HEK293 (cell line): ENCODE results near the gene MYBPC3.

Experiments used
- CTCF ChIA-PET: fragments of 350-600 bp; formaldehyde crosslinking; extraction: SDS; loops from one replicate; lab custom pipeline; 2021; ENCODE audit warnings: antibody characterized with exemption; lab: Yijun Ruan, JAX
- POLR2A ChIA-PET: fragments of 300-600 bp; formaldehyde crosslinking; extraction: SDS; loops from one replicate; lab custom pipeline; 2020; ENCODE audit warnings: antibody characterized with exemption, inconsistent platforms; lab: Yijun Ruan, JAX
- H3K27ac ChIP-seq: fragments of 200-500 bp; sonication (Bioruptor generic); 2 replicates; pipeline ENCODE4 v1.5.1; 2014; ENCODE audit warnings: low read depth, low read length, control low read depth, inconsistent platforms; ENCODE audit errors: extremely low read depth
- H3K36me3 ChIP-seq, 2 experiments: fragments of 200-500 bp in 1 of 2; sonication (Bioruptor generic) in 1 of 2; 1 replicate in 1 of 2; 2 replicates in 1 of 2; pipeline ENCODE4 v1.5.1; 2014 to 2017; ENCODE audit warnings: inconsistent platforms in 2 of 2, low read length in 2 of 2; ENCODE audit not compliant: control insufficient read depth in 2 of 2, insufficient read depth in 1 of 2
- H3K4me1 ChIP-seq: fragments of 200-500 bp; sonication (Bioruptor generic); 2 replicates; pipeline ENCODE4 v1.5.1; 2014; ENCODE audit warnings: mild to moderate bottlenecking, low read length, inconsistent platforms; ENCODE audit not compliant: control insufficient read depth, insufficient read depth
- H3K4me3 ChIP-seq: 2 replicates; pipeline ENCODE4 v1.5.1; 2011; ENCODE audit warnings: low read depth, mild to moderate bottlenecking, control low read depth, low read length, moderate library complexity
- H3K9me3 ChIP-seq: fragments of 200-500 bp; sonication (Bioruptor generic); 2 replicates; pipeline ENCODE4 v1.5.1; 2014; ENCODE audit warnings: low read depth, low read length, inconsistent platforms; ENCODE audit not compliant: control insufficient read depth, insufficient read depth
- GLIS1 ChIP-seq: fragments of 450-650 bp; formaldehyde crosslinking; IDR thresholded peaks from 2 replicates; pipeline ENCODE4 v1.5.1; 2016; ENCODE audit warnings: missing biosample characterization, missing genetic modification characterization
- RBAK ChIP-seq: fragments of 450-650 bp; formaldehyde crosslinking; IDR thresholded peaks from 2 replicates; pipeline ENCODE4 v1.5.1; 2016; ENCODE audit warnings: missing biosample characterization, missing genetic modification characterization
- ZBTB10 ChIP-seq: fragments of 450-650 bp; formaldehyde crosslinking; IDR thresholded peaks from 2 replicates; pipeline ENCODE4 v1.5.1; 2016; ENCODE audit warnings: missing biosample characterization, missing genetic modification characterization
- ZEB2 ChIP-seq: fragments of 450-650 bp; formaldehyde crosslinking; IDR thresholded peaks from 2 replicates; pipeline ENCODE4 v1.5.1; 2016; ENCODE audit warnings: missing biosample characterization, missing genetic modification characterization
- ZNF114 ChIP-seq: fragments of 450-650 bp; formaldehyde crosslinking; IDR thresholded peaks from 2 replicates; pipeline ENCODE4 v1.5.0; 2017; ENCODE audit warnings: missing biosample characterization, missing genetic modification characterization
- ZNF121 ChIP-seq: fragments of 450-650 bp; formaldehyde crosslinking; IDR thresholded peaks from 2 replicates; pipeline ENCODE4 v1.5.1; 2016; ENCODE audit warnings: missing biosample characterization, missing genetic modification characterization
- ZNF132 ChIP-seq: fragments of 450-650 bp; formaldehyde crosslinking; IDR thresholded peaks from 2 replicates; pipeline ENCODE4 v1.5.1; 2017; ENCODE audit warnings: missing biosample characterization, missing genetic modification characterization, borderline replicate concordance
- ZNF146 ChIP-seq: fragments of 450-650 bp; formaldehyde crosslinking; IDR thresholded peaks from 2 replicates; pipeline ENCODE4 v1.5.1; 2016; ENCODE audit warnings: missing biosample characterization, missing genetic modification characterization
- ZNF157 ChIP-seq: fragments of 450-650 bp; formaldehyde crosslinking; IDR thresholded peaks from 2 replicates; pipeline ENCODE4 v1.5.1; 2016; ENCODE audit warnings: missing biosample characterization, missing genetic modification characterization
- ZNF184 ChIP-seq: fragments of 450-650 bp; IDR thresholded peaks from 2 replicates; pipeline ENCODE4 v1.5.1; 2018; ENCODE audit warnings: missing biosample characterization, mild to moderate bottlenecking, missing genetic modification characterization
- ZNF311 ChIP-seq: fragments of 450-650 bp; formaldehyde crosslinking; IDR thresholded peaks from 2 replicates; pipeline ENCODE4 v1.5.1; 2017; ENCODE audit warnings: missing biosample characterization, missing genetic modification characterization, borderline replicate concordance
- ZNF366 ChIP-seq: fragments of 450-650 bp; formaldehyde crosslinking; conservative IDR thresholded peaks from 2 replicates; pipeline ENCODE4 v1.5.1; 2016; ENCODE audit warnings: missing biosample characterization, missing genetic modification characterization
- ZNF48 ChIP-seq: fragments of 450-650 bp; formaldehyde crosslinking; IDR thresholded peaks from 2 replicates; pipeline ENCODE4 v1.5.1; 2016; ENCODE audit warnings: missing biosample characterization, missing genetic modification characterization
- ZNF548 ChIP-seq: fragments of 450-650 bp; formaldehyde crosslinking; IDR thresholded peaks from 2 replicates; pipeline ENCODE4 v1.5.1; 2016; ENCODE audit warnings: missing biosample characterization, missing genetic modification characterization
- TF ChIP-seq, protein P1 (sequence below): fragments of 450-650 bp; formaldehyde crosslinking; IDR thresholded peaks from 2 replicates; pipeline ENCODE4 v1.5.1; 2016; ENCODE audit warnings: missing biosample characterization, missing genetic modification characterization
- TF ChIP-seq, protein P2 (sequence below): fragments of 450-650 bp; formaldehyde crosslinking; IDR thresholded peaks from 2 replicates; pipeline ENCODE4 v1.5.1; 2016; ENCODE audit warnings: missing biosample characterization, missing genetic modification characterization
- TF ChIP-seq, protein P3 (sequence below): fragments of 450-650 bp; formaldehyde crosslinking; IDR thresholded peaks from 2 replicates; pipeline ENCODE4 v1.5.1; 2016; ENCODE audit warnings: missing biosample characterization, missing genetic modification characterization
- TF ChIP-seq, protein P4 (sequence below): fragments of 450-650 bp; formaldehyde crosslinking; IDR thresholded peaks from 2 replicates; pipeline ENCODE4 v1.5.1; 2016; ENCODE audit warnings: missing biosample characterization, missing genetic modification characterization

Gene MYBPC3

GRCh38 chr11:47369676-47370075, 17.2 kb upstream of the MYBPC3 start (continued):
- TF ChIP-seq ZNF146 (tag by site-specific recombination), result no peak
- no peak for TF ChIP-seq ZNF366 (tag by site-specific recombination)
- no peak for TF ChIP-seq ZNF48 (tag by site-specific recombination)
- TF ChIP-seq, all 188 proteins: peak for 0

DNA sequence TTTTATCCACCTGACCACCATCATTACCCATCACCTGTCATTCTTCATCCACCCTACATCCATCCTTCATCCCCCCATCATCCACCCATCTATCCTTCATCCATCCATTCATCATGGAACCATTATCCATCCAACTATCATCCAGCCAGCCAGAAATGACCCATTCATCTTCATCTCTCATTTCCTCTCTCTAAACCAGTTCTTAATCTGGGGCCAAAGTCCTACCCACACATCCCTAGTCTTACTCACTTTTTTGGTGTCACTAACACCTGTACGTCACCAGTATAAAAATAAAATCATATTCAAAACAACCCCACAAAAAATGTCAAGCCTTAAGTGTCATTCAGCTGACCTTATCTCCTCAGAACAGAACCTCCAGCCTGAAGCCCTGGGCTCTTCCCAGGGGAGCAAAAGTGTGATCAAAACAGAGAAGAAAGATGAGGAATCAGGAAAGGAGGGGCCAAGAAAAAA, 13.6 kb upstream of the MYBPC3 start:
- Histone ChIP-seq H3K27ac (no peak overlapping the region), H3K36me3 (no peaks in the 10 kb centered on the region), H3K4me3 (no peak overlapping the region), H3K9me3 (no peaks in the 10 kb centered on the region), H3K4me1 (no peaks in the 10 kb centered on the region)
- CTCF ChIA-PET, result interaction anchor here (0.6 to 2.5 kb wide), 3 partner anchors 8 to 182 kb away, joined by 3 to 17 read pairs (median 4); no protein-coding TSS in a partner anchor
- POLR2A ChIA-PET, result no interaction called here
- TF ChIP-seq ZNF121 (tag by site-specific recombination) (no peak), ZNF366 (tag by site-specific recombination) (peak; percentile 38; the same call in 1 of the 2 replicates)
- TF ChIP-seq, protein P1, sequence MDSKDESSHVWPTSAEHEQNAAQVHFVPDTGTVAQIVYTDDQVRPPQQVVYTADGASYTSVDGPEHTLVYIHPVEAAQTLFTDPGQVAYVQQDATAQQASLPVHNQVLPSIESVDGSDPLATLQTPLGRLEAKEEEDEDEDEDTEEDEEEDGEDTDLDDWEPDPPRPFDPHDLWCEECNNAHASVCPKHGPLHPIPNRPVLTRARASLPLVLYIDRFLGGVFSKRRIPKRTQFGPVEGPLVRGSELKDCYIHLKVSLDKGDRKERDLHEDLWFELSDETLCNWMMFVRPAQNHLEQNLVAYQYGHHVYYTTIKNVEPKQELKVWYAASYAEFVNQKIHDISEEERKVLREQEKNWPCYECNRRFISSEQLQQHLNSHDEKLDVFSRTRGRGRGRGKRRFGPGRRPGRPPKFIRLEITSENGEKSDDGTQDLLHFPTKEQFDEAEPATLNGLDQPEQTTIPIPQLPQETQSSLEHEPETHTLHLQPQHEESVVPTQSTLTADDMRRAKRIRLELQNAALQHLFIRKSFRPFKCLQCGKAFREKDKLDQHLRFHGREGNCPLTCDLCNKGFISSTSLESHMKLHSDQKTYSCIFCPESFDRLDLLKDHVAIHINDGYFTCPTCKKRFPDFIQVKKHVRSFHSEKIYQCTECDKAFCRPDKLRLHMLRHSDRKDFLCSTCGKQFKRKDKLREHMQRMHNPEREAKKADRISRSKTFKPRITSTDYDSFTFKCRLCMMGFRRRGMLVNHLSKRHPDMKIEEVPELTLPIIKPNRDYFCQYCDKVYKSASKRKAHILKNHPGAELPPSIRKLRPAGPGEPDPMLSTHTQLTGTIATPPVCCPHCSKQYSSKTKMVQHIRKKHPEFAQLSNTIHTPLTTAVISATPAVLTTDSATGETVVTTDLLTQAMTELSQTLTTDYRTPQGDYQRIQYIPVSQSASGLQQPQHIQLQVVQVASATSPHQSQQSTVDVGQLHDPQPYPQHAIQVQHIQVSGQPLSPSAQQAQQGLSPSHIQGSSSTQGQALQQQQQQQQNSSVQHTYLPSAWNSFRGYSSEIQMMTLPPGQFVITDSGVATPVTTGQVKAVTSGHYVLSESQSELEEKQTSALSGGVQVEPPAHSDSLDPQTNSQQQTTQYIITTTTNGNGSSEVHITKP, result no peak

- ChIA-PET CTCF (interaction anchor here (0.6 to 2.6 kb wide), 3 partner anchors 13 to 823 kb away, joined by 3 to 10 read pairs (median 4); partner anchors contain the start of gene ARFGAP2), POLR2A (no interaction called here)
- H3K4me1 ChIP-seq, result no peaks in the 10 kb centered on the region
- TF ChIP-seq RBAK (no peak), ZNF311 (tag by site-specific recombination) (no peak), ZNF114 (tag by site-specific recombination) (no peak), ZEB2 (no peak), ZNF157 (tag by site-specific recombination) (no peak), ZNF184 (tag by site-specific recombination) (no peak), GLIS1 (tag by site-specific recombination) (no peak)
- TF ChIP-seq, protein P2, sequence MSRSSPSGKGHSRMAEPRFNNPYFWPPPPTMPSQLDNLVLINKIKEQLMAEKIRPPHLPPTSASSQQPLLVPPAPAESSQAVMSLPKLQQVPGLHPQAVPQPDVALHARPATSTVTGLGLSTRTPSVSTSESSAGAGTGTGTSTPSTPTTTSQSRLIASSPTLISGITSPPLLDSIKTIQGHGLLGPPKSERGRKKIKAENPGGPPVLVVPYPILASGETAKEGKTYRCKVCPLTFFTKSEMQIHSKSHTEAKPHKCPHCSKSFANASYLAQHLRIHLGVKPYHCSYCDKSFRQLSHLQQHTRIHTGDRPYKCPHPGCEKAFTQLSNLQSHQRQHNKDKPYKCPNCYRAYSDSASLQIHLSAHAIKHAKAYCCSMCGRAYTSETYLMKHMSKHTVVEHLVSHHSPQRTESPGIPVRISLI (tag by site-specific recombination), result no peak
- TF ChIP-seq, protein P3, sequence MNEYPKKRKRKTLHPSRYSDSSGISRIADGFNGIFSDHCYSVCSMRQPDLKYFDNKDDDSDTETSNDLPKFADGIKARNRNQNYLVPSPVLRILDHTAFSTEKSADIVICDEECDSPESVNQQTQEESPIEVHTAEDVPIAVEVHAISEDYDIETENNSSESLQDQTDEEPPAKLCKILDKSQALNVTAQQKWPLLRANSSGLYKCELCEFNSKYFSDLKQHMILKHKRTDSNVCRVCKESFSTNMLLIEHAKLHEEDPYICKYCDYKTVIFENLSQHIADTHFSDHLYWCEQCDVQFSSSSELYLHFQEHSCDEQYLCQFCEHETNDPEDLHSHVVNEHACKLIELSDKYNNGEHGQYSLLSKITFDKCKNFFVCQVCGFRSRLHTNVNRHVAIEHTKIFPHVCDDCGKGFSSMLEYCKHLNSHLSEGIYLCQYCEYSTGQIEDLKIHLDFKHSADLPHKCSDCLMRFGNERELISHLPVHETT (tag by site-specific recombination), result no peak
- no peak overlapping the region for H3K27ac ChIP-seq
- H3K9me3 ChIP-seq, result no peaks in the 10 kb centered on the region
- no peaks in the 10 kb centered on the region for H3K36me3 ChIP-seq
- H3K4me3 ChIP-seq, result no peak overlapping the region
Observed at GRCh38 chr11:47361419-47361818, 8.9 kb upstream of the MYBPC3 start.

GRCh38 chr11:47360341-47360740, 7.8 kb upstream of the MYBPC3 start:
- Histone ChIP-seq H3K9me3 (no peaks in the 10 kb centered on the region), H3K36me3 (no peaks in the 10 kb centered on the region), H3K4me3 (no peak overlapping the region), H3K27ac (no peak overlapping the region), H3K4me1 (no peaks in the 10 kb centered on the region)
- ChIA-PET POLR2A (no interaction called here), CTCF (interaction anchor here (0.6 to 2.6 kb wide), 4 partner anchors 13 to 365 kb away, joined by 3 to 10 read pairs (median 5); no protein-coding TSS in a partner anchor)
- TF ChIP-seq ZNF548 (no peak), ZBTB10 (tag by site-specific recombination) (no peak), ZNF132 (tag by site-specific recombination) (no peak)
- TF ChIP-seq, protein P4, sequence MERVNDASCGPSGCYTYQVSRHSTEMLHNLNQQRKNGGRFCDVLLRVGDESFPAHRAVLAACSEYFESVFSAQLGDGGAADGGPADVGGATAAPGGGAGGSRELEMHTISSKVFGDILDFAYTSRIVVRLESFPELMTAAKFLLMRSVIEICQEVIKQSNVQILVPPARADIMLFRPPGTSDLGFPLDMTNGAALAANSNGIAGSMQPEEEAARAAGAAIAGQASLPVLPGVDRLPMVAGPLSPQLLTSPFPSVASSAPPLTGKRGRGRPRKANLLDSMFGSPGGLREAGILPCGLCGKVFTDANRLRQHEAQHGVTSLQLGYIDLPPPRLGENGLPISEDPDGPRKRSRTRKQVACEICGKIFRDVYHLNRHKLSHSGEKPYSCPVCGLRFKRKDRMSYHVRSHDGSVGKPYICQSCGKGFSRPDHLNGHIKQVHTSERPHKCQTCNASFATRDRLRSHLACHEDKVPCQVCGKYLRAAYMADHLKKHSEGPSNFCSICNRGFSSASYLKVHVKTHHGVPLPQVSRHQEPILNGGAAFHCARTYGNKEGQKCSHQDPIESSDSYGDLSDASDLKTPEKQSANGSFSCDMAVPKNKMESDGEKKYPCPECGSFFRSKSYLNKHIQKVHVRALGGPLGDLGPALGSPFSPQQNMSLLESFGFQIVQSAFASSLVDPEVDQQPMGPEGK (tag by site-specific recombination), result no peak
